Loucy (cell line): Measurements from ENCODE around the gene UMODL1.

ENCODE experiments used
- EZH2phosphoT487 ChIP-seq: fragments of 200-600 bp; IDR thresholded peaks from 2 replicates; pipeline ENCODE4 v1.6.1; 2018; ENCODE audit warnings: antibody characterized with exemption, mild to moderate bottlenecking, moderate library complexity, borderline replicate concordance
- TF ChIP-seq, protein P1 (sequence below): fragments of 200-600 bp; sonication (generic); conservative IDR thresholded peaks from 2 replicates; pipeline ENCODE4 v1.5.1; 2014; ENCODE audit warnings: mild to moderate bottlenecking, antibody characterized with exemption, low read length

DNA sequence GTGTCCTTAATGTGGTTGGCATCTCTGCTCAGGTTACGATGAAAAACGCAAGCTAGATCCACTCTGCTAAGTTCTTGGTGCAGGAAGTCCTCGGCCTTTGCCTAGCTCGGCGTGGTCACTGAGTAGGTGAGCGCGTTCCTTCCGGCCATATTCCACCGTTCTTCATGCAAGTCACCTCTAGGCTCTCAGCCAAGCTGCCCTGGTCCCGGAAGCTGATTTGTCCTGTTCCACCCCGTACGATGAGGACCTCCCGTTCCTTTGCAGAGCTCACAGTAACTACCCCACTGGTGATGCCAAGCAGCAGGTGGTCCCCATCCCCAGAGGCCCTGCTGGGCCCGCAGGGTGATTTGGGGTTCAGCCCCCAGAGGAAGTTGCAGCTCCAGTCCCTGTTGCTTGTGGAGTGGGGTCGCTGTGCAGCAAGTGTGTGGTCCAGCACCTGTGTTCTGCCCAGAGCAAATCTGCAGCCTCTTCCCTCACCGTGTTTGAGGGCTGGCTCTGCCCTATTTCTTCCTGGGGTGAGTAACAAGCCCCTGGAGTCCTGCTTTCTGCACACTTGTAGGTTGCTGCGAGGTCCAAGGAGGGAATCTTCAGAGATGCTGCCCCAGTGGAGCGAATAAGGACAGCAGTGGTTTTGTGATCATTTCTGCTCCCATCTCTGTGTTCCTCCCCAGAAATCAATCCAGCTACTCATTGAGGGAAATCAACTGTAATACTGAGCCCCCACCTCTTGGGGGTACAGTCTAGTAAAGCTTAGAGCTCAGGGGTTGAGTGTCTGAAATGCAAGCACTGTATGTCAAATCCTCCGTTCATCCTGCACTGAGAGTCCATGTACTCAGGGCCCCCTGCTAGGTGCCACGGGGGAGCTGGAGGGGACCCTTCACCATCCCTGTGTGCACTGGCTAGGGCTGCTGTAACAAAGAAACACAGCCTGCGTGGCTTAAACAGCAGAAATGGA lies 2.3 kb downstream of the UMODL1 start:
- TF ChIP-seq, protein P1, sequence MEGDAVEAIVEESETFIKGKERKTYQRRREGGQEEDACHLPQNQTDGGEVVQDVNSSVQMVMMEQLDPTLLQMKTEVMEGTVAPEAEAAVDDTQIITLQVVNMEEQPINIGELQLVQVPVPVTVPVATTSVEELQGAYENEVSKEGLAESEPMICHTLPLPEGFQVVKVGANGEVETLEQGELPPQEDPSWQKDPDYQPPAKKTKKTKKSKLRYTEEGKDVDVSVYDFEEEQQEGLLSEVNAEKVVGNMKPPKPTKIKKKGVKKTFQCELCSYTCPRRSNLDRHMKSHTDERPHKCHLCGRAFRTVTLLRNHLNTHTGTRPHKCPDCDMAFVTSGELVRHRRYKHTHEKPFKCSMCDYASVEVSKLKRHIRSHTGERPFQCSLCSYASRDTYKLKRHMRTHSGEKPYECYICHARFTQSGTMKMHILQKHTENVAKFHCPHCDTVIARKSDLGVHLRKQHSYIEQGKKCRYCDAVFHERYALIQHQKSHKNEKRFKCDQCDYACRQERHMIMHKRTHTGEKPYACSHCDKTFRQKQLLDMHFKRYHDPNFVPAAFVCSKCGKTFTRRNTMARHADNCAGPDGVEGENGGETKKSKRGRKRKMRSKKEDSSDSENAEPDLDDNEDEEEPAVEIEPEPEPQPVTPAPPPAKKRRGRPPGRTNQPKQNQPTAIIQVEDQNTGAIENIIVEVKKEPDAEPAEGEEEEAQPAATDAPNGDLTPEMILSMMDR: peak; percentile 37
- TF ChIP-seq EZH2phosphoT487: no peak
